Endothelial cell of umbilical vein (primary cell): ENCODE measurements around the gene BTBD2. TPM values are rescaled to one million over a fixed set of nuclear protein-coding genes. Genes with fewer than 3 reads are reported as not detected.

Source experiments
- BruUV-seq: library from RNA; stranded (reverse); fragments of 400-500 nt; replicated peaks from 2 replicates; lab custom pipeline; 2021; lab: Mats Ljungman, UMichigan
- CTCF ChIA-PET: fragments of 300-600, 350-600 bp; sonication (Branson Sonifier 250); formaldehyde crosslinking; loops from one replicate; lab custom pipeline; 2021; ENCODE audit warnings: antibody characterized with exemption, inconsistent platforms; lab: Charles Lee
- POLR2A ChIA-PET: fragments of 300-600, 350-600 bp; sonication (Branson Sonifier 250); formaldehyde crosslinking; loops from one replicate; lab custom pipeline; 2021; ENCODE audit warnings: antibody characterized with exemption, inconsistent platforms; lab: Charles Lee
- DNase-seq: peaks from one replicate; pipeline ENCODE4 v3.0.0-alpha.2; 2011; ENCODE audit warnings: low read depth, low spot score
- FAIRE-seq: peaks from 2 replicates; lab custom pipeline; 2011; peaks lifted over from hg19 to GRCh38; lab: Jason Lieb, UNC
- H2AFZ ChIP-seq: 2 replicates; pipeline ENCODE4 v1.6.0; 2012; ENCODE audit warnings: low read depth, low read length, control low read depth, inconsistent platforms
- H3K27ac ChIP-seq: 2 replicates; pipeline ENCODE4 v1.5.1; 2011; ENCODE audit warnings: low read depth, mild to moderate bottlenecking, control low read depth, low read length, moderate library complexity; ENCODE audit not compliant: insufficient read depth
- H3K27me3 ChIP-seq, 2 experiments: 2 replicates each; pipeline versions ENCODE4 v1.6.0 to v1.6.1; 2011; ENCODE audit warnings: low read length in 2 of 2, mixed read lengths in 1 of 2; ENCODE audit not compliant: control insufficient read depth in 2 of 2, insufficient read depth in 2 of 2
- H3K36me3 ChIP-seq, 2 experiments: 2 replicates in 1 of 2; 3 replicates in 1 of 2; pipeline ENCODE4 v1.5.1; 2011; ENCODE audit warnings: low read length in 2 of 2, mild to moderate bottlenecking in 1 of 2, moderate library complexity in 1 of 2; ENCODE audit not compliant: control insufficient read depth in 2 of 2, insufficient read depth in 2 of 2; ENCODE audit errors: extremely low read depth in 1 of 2
- H3K4me1 ChIP-seq: 3 replicates; pipeline ENCODE4 v1.5.1; 2011; ENCODE audit warnings: mild to moderate bottlenecking, low read length; ENCODE audit not compliant: control insufficient read depth, insufficient read depth; ENCODE audit errors: extremely low read depth
- H3K4me2 ChIP-seq: 2 replicates; pipeline ENCODE4 v1.6.1; 2011; ENCODE audit warnings: low read length, control low read depth, mixed read lengths; ENCODE audit not compliant: insufficient read depth
- H3K4me3 ChIP-seq, 3 experiments: fragments of 200-600 bp in 1 of 3; sonication (generic), shearing (Covaris generic) in 1 of 3; replicated peaks in 1 of 3; 2 replicates each; pipeline ENCODE4 v1.5.1; 2011 to 2016; ENCODE audit warnings: control low read depth in 3 of 3, low read length in 3 of 3, mild to moderate bottlenecking in 2 of 3, inconsistent platforms in 1 of 3, low read depth in 1 of 3, moderate library complexity in 1 of 3; ENCODE audit not compliant: insufficient read depth in 1 of 3
- H3K79me2 ChIP-seq: 2 replicates; pipeline ENCODE4 v1.6.0; 2012; ENCODE audit warnings: low read length, inconsistent platforms; ENCODE audit not compliant: control insufficient read depth, insufficient read depth
- H3K9ac ChIP-seq: replicated peaks from 2 replicates; pipeline ENCODE3; 2011; ENCODE audit warnings: low read length, control low read depth; ENCODE audit not compliant: insufficient read depth; ENCODE audit errors: extremely low read depth
- H3K9me1 ChIP-seq: replicated peaks from 3 replicates; pipeline ENCODE4 v1.6.0; 2011; ENCODE audit warnings: mild to moderate bottlenecking, low read length; ENCODE audit not compliant: control insufficient read depth, insufficient read depth; ENCODE audit errors: extremely low read depth
- H3K9me3 ChIP-seq: replicated peaks from 2 replicates; pipeline ENCODE4 v1.5.1; 2012; ENCODE audit warnings: low read length, inconsistent platforms; ENCODE audit not compliant: control insufficient read depth, insufficient read depth
- H4K20me1 ChIP-seq: replicated peaks from 2 replicates; pipeline ENCODE3; 2011; ENCODE audit warnings: mild to moderate bottlenecking, low read length; ENCODE audit not compliant: control insufficient read depth, insufficient read depth; ENCODE audit errors: extremely low read depth
- CTCF ChIP-seq, 2 donors: IDR thresholded peaks; 1 replicate in 1 of 2; 2 replicates in 1 of 2; pipeline ENCODE4 v1.5.1; 2011; ENCODE audit warnings: low read length in 2 of 2, mild to moderate bottlenecking in 2 of 2, moderate library complexity in 2 of 2, control low read depth in 1 of 2, inconsistent platforms in 1 of 2, low read depth in 1 of 2; ENCODE audit not compliant: insufficient read depth in 1 of 2; ENCODE audit errors: extremely low read depth in 1 of 2
- EZH2 ChIP-seq: IDR thresholded peaks from 2 replicates; pipeline ENCODE4 v1.6.1; 2012; ENCODE audit warnings: borderline replicate concordance, low read depth, mild to moderate bottlenecking, moderate library complexity, low read length, inconsistent platforms; ENCODE audit not compliant: severe bottlenecking
- FOS ChIP-seq: IDR thresholded peaks from 2 replicates; pipeline ENCODE4 v1.6.1; 2011; ENCODE audit warnings: mild to moderate bottlenecking, low read length, moderate library complexity, borderline replicate concordance; ENCODE audit not compliant: insufficient read depth
- GATA2 ChIP-seq: IDR thresholded peaks from 2 replicates; pipeline ENCODE4 v1.7.0; 2011; ENCODE audit warnings: low read depth, mild to moderate bottlenecking, moderate library complexity, mixed read lengths, low read length; ENCODE audit not compliant: insufficient read length, insufficient read depth
- JUN ChIP-seq: IDR thresholded peaks from 2 replicates; pipeline ENCODE4 v1.6.1; 2011; ENCODE audit warnings: borderline replicate concordance, low read depth; ENCODE audit not compliant: insufficient read length, insufficient read depth
- MAX ChIP-seq: IDR thresholded peaks from 2 replicates; pipeline ENCODE4 v1.6.1; 2011; ENCODE audit not compliant: insufficient read depth, insufficient read length
- MYC ChIP-seq: IDR thresholded peaks from one replicate; pipeline ENCODE4 v1.6.1; 2011; ENCODE audit warnings: mild to moderate bottlenecking, low read depth, low read length
- POLR2A ChIP-seq: IDR thresholded peaks from 2 replicates; pipeline ENCODE4 v1.6.1; 2012; ENCODE audit warnings: low read depth, mild to moderate bottlenecking, control low read depth, low read length
- POLR2AphosphoS5 ChIP-seq: IDR thresholded peaks from 2 replicates; pipeline ENCODE4 v1.6.1; 2012; ENCODE audit warnings: low read depth, mild to moderate bottlenecking, control low read depth, low read length, moderate library complexity; ENCODE audit not compliant: insufficient read depth
- dilution Hi-C: fragments of 300-500 bp; cut with MboI; formaldehyde crosslinking; loops from one replicate; pipeline ENCODE4 v1.15.0; 2019; ENCODE audit warnings: low sequenced_read_pairs; ENCODE audit not compliant: extremely low pct_ligation_motif_present
- intact Hi-C: fragments of 100-400 bp; cut with micrococcal nuclease; formaldehyde crosslinking; loops from one replicate; pipeline ENCODE4 v1.10.0; 2022
- polyA plus RNA-seq, 4 experiments: library from polyadenylated mRNA; depleted of rRNA in 3 of 4; stranded (reverse) in 3 of 4; unstranded in 1 of 4; fragments of >200 nt; gene quantifications; 2 replicates each; pipeline versions ENCODE4 v1.2.1 to v1.2.3, GENCODE V29; 2011 to 2012; ENCODE audit warnings: missing spikeins in 1 of 4
- total RNA-seq: library from RNA; stranded (reverse); gene quantifications from 2 replicates; pipeline ENCODE4 v1.2.3, GENCODE V29; 2021

BTBD2 gene
- total and polyA plus RNA-seq, 2 donors (not counting 3 experiments of a cell fraction or from before 2014, with no cell fraction given): 59.2 to 78.2 TPM

- Histone ChIP-seq H3K4me1 (no peaks in the 10 kb centered on the region), H3K36me3 (peaks cover 0 to 9% of the 10 kb centered on the region in 2 experiments), H3K4me3 (no peak overlapping the region), H3K79me2 (peaks cover 65% of the 10 kb centered on the region), H3K27me3 (no peaks in the 10 kb centered on the region), H3K9me3 (no peaks in the 10 kb centered on the region), H3K4me2 (no peak overlapping the region), H4K20me1 (no peaks in the 10 kb centered on the region), H3K9me1 (no peaks in the 10 kb centered on the region), H2AFZ (no peak overlapping the region), H3K9ac (no peak overlapping the region), H3K27ac (no peak overlapping the region)
- FAIRE-seq (no peak), DNase-seq (no peak)
- intact Hi-C loops (no loop called here), dilution Hi-C loops (no loop called here)
- BruUV-seq: no TSS peak
- ChIA-PET CTCF (no interaction called here), POLR2A (no interaction called here)
- TF ChIP-seq GATA2 (no peak), MYC (no peak), MAX (no peak), POLR2AphosphoS5 (no peak), CTCF (IDR thresholded peaks at IDR 0.05; ENCODE audit: extremely low read depth in 1 of 2, insufficient read depth in 1 of 2, low read depth in 1 of 2, low read length in 2 of 2) (no peak), JUN (no peak), POLR2A (no peak), EZH2 (no peak), FOS (no peak)
Observed at GRCh38 chr19:1956122-1956494, 59.4 kb downstream of the BTBD2 start.
